ENCODE measurements around the gene PLEKHA1.

DNA sequence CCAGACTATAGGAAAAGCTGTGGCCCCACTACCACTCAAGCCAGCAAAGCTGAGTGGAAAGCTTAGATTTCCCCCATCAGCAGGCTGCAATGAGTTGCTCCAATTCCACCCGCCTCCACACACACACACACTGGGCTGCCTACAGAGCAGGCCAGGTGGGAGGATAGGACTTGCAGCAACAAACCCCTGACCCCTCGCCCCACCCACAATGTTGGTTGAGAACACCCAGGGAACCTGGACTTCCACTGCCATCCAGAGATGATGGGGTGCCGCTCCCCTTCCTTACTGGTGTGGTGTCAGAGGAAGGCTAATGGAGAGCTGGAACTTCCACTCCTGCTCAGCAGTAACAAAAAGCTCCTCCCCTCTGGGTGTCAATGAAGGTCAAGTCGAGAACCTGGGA, 16.8 kb upstream of the PLEKHA1 start:
- TF ChIP-seq, protein P1, sequence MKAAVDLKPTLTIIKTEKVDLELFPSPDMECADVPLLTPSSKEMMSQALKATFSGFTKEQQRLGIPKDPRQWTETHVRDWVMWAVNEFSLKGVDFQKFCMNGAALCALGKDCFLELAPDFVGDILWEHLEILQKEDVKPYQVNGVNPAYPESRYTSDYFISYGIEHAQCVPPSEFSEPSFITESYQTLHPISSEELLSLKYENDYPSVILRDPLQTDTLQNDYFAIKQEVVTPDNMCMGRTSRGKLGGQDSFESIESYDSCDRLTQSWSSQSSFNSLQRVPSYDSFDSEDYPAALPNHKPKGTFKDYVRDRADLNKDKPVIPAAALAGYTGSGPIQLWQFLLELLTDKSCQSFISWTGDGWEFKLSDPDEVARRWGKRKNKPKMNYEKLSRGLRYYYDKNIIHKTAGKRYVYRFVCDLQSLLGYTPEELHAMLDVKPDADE (IDR thresholded peaks at IDR 0.05) = no peak
- TF ChIP-seq POLR2AphosphoS5 (IDR thresholded peaks at IDR 0.05; ENCODE audit: low read depth) = no peak
- TF ChIP-seq, protein P2, sequence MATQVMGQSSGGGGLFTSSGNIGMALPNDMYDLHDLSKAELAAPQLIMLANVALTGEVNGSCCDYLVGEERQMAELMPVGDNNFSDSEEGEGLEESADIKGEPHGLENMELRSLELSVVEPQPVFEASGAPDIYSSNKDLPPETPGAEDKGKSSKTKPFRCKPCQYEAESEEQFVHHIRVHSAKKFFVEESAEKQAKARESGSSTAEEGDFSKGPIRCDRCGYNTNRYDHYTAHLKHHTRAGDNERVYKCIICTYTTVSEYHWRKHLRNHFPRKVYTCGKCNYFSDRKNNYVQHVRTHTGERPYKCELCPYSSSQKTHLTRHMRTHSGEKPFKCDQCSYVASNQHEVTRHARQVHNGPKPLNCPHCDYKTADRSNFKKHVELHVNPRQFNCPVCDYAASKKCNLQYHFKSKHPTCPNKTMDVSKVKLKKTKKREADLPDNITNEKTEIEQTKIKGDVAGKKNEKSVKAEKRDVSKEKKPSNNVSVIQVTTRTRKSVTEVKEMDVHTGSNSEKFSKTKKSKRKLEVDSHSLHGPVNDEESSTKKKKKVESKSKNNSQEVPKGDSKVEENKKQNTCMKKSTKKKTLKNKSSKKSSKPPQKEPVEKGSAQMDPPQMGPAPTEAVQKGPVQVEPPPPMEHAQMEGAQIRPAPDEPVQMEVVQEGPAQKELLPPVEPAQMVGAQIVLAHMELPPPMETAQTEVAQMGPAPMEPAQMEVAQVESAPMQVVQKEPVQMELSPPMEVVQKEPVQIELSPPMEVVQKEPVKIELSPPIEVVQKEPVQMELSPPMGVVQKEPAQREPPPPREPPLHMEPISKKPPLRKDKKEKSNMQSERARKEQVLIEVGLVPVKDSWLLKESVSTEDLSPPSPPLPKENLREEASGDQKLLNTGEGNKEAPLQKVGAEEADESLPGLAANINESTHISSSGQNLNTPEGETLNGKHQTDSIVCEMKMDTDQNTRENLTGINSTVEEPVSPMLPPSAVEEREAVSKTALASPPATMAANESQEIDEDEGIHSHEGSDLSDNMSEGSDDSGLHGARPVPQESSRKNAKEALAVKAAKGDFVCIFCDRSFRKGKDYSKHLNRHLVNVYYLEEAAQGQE (IDR thresholded peaks at IDR 0.05; ENCODE audit: unreplicated experiment) = no peak
